Right atrium auricular region (tissue), 2 donors: ENCODE results near the gene NOTCH4. TPM values are rescaled to one million over a fixed set of nuclear protein-coding genes. Genes with fewer than 3 reads are reported as not detected.
A peak's percentile ranks its signal among the peaks of the same experiment; 100 is the strongest.
"Not testable (repeated sequence)": the region's sequence is repeated elsewhere in the genome, so short reads cannot be mapped to it uniquely, and the experiment has no call there.

Source experiments
- DNase-seq: peaks from one replicate; pipeline ENCODE4 v3.0.0-alpha.2; 2019; ENCODE audit warnings: low spot score
- H3K27ac ChIP-seq, 2 donors: fragments of 200-600 bp; sonication (generic); 1 replicate in 1 of 2; 2 replicates in 1 of 2; pipeline ENCODE4 v1.5.1; 2016 to 2019
- H3K27me3 ChIP-seq, 2 donors: fragments of 200-600 bp; sonication (generic); one replicate each; pipeline versions ENCODE4 v1.5.1 to v1.6.0; 2017 to 2019
- H3K36me3 ChIP-seq: fragments of 200-600 bp; sonication (generic); one replicate; pipeline ENCODE4 v1.5.1; 2016
- H3K4me1 ChIP-seq, 2 donors: fragments of 200-600 bp; sonication (generic); one replicate each; pipeline versions ENCODE4 v1.5.1 to v1.6.0; 2017 to 2019
- H3K4me3 ChIP-seq, 2 donors: fragments of 200-600 bp; sonication (generic); 1 replicate in 1 of 2; 2 replicates in 1 of 2; pipeline ENCODE4 v1.5.1; 2017 to 2019; ENCODE audit warnings: mild to moderate bottlenecking in 1 of 2, moderate library complexity in 1 of 2
- H3K9me3 ChIP-seq, 2 donors: fragments of 200-600 bp; sonication (generic); one replicate each; pipeline ENCODE4 v1.5.1; 2019
- CTCF ChIP-seq, 2 donors: fragments of 200-600 bp; sonication (generic); IDR thresholded peaks; one replicate each; pipeline ENCODE4 v1.5.1; 2019; ENCODE audit warnings: antibody characterized with exemption in 2 of 2
- total RNA-seq, 2 donors: library from RNA; depleted of rRNA; stranded (reverse); fragments of >200 nt; gene quantifications; one replicate each; pipeline ENCODE4 v1.1.0, GENCODE V29; 2016

Gene NOTCH4
- total RNA-seq, 2 donors from 2014 or later: 16.2 to 22.5 TPM

GRCh38 chr6:32244270-32244669 lies 20.4 kb upstream of the NOTCH4 start:
- Histone ChIP-seq H3K9me3 (no peaks in the 10 kb centered on the region), H3K4me3 (no peak overlapping the region), H3K27me3 (no peaks in the 10 kb centered on the region), H3K27ac (peak overlapping the region; percentile 33 to 46), H3K36me3 (no peaks in the 10 kb centered on the region), H3K4me1 (peaks cover 0 to 14% of the 10 kb centered on the region in 2 donors)
- no peak for DNase-seq
- no peak for TF ChIP-seq CTCF (IDR thresholded peaks at IDR 0.05)

GRCh38 chr6:32242318-32242813 lies 18.5 kb upstream of the NOTCH4 start:
- not testable (repeated sequence) for H3K36me3 ChIP-seq, H3K9me3 ChIP-seq, H3K4me3 ChIP-seq, H3K27me3 ChIP-seq, H3K27ac ChIP-seq, DNase-seq
- H3K4me1 ChIP-seq: peaks cover 0 to 14% of the 10 kb centered on the region in 2 donors

- Histone ChIP-seq H3K4me3 (no peak overlapping the region), H3K9me3 (no peaks in the 10 kb centered on the region), H3K27me3 (no peaks in the 10 kb centered on the region), H3K36me3 (no peaks in the 10 kb centered on the region), H3K4me1 (peaks cover 0 to 14% of the 10 kb centered on the region in 2 donors), H3K27ac (no peak overlapping the region)
- TF ChIP-seq CTCF (IDR thresholded peaks at IDR 0.05): no peak
- DNase-seq: no peak
These were observed 16.8 kb upstream of the NOTCH4 start for GRCh38 chr6:32240686-32241085.

GRCh38 chr6:32239462-32239861 lies 15.6 kb upstream of the NOTCH4 start:
- TF ChIP-seq CTCF (IDR thresholded peaks at IDR 0.05): no peak

GRCh38 chr6:32234934-32235333 lies 11.1 kb upstream of the NOTCH4 start:
- H3K27ac ChIP-seq: peak overlapping the region; percentile 42 to 73
- H3K36me3 ChIP-seq: no peaks in the 10 kb centered on the region
- peak in 1 of 2 donors; percentile 33 for TF ChIP-seq CTCF (IDR thresholded peaks at IDR 0.05)

More at GRCh38 chr6:32239462-32239861, 15.6 kb upstream of the NOTCH4 start:
- no peak for DNase-seq
- no peak overlapping the region for H3K4me3 ChIP-seq
- no peaks in the 10 kb centered on the region for H3K36me3 ChIP-seq
- no peak overlapping the region for H3K27ac ChIP-seq
- no peaks in the 10 kb centered on the region for H3K27me3 ChIP-seq
- H3K4me1 ChIP-seq: peaks cover 0 to 5% of the 10 kb centered on the region in 2 donors
- no peaks in the 10 kb centered on the region for H3K9me3 ChIP-seq

GRCh38 chr6:32226434-32226833 lies 2.6 kb upstream of the NOTCH4 start:
- H3K9me3 ChIP-seq: no peaks in the 10 kb centered on the region
- peaks cover 0 to 5% of the 10 kb centered on the region in 2 donors for H3K4me1 ChIP-seq
- H3K27ac ChIP-seq: no peak overlapping the region
- no peak for DNase-seq
- H3K27me3 ChIP-seq: no peaks in the 10 kb centered on the region
- H3K4me3 ChIP-seq: no peak overlapping the region
- H3K36me3 ChIP-seq: no peaks in the 10 kb centered on the region
- TF ChIP-seq CTCF (IDR thresholded peaks at IDR 0.05): no peak

More at GRCh38 chr6:32234934-32235333, 11.1 kb upstream of the NOTCH4 start:
- Histone ChIP-seq H3K4me3 (no peak overlapping the region), H3K9me3 (no peaks in the 10 kb centered on the region), H3K27me3 (no peaks in the 10 kb centered on the region), H3K4me1 (no peaks in the 10 kb centered on the region)
- no peak for DNase-seq
